GM12891 (cell line): ENCODE measurements around the gene GIGYF2.

ENCODE experiments used
- DNase-seq: peaks from one replicate; pipeline ENCODE4 v3.0.0; 2011; ENCODE audit warnings: low spot score; ENCODE audit not compliant: insufficient read length
- FAIRE-seq: peaks from 2 replicates; lab custom pipeline; 2011; peaks lifted over from hg19 to GRCh38; lab: Jason Lieb, UNC
- PAX5 ChIP-seq: IDR thresholded peaks from 2 replicates; pipeline ENCODE4 v1.6.1; 2011; ENCODE audit warnings: low read length, moderate library complexity, mild to moderate bottlenecking; ENCODE audit not compliant: insufficient read depth, severe bottlenecking
- POLR2A ChIP-seq: IDR thresholded peaks from 2 replicates; pipeline ENCODE4 v1.6.1; 2011; ENCODE audit warnings: low read depth, low read length, control low read depth
- POLR2AphosphoS5 ChIP-seq: IDR thresholded peaks from 2 replicates; pipeline ENCODE4 v1.6.1; 2011; ENCODE audit warnings: low read depth, low read length, control low read depth
- POU2F2 ChIP-seq: IDR thresholded peaks from 2 replicates; pipeline ENCODE4 v1.6.1; 2011; ENCODE audit warnings: low read depth, mild to moderate bottlenecking, control low read depth, low read length, moderate library complexity
- SPI1 ChIP-seq: IDR thresholded peaks from 2 replicates; pipeline ENCODE4 v1.6.1; 2011; ENCODE audit warnings: low read depth, low read length, control low read depth
- TAF1 ChIP-seq: IDR thresholded peaks from 2 replicates; pipeline ENCODE4 v1.6.1; 2011; ENCODE audit warnings: low read depth, low read length, control low read depth

The GIGYF2 gene

DNA sequence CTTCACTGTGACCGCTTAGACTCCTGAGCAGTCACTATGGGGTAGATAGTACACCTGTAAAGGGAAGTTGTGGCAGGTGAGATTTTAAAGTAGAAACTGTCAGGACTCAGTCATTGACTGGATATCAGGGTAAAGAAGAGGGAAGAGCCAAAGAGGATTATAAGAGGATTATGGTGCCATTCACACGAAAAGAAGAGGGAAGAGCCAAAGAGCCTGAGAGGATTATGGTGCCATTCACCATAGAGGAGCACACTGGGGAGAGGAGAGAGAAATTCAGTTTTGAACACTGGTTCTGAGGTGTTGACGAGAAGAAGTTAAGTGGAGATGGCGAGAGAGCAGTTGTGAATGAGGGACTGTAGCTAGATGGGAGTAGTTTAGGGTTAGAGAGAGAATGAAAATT lies 96.1 kb downstream of the GIGYF2 start:
- TF ChIP-seq POU2F2: no peak
- no peak for TF ChIP-seq PAX5
- no peak for TF ChIP-seq TAF1
- TF ChIP-seq POLR2AphosphoS5: no peak
- no peak for TF ChIP-seq POLR2A
- TF ChIP-seq SPI1: no peak
- FAIRE-seq (no peak), DNase-seq (no peak)

- no peak for TF ChIP-seq TAF1
- no peak for TF ChIP-seq POU2F2
- no peak for TF ChIP-seq POLR2AphosphoS5
- TF ChIP-seq POLR2A: no peak
- no peak for TF ChIP-seq SPI1
- TF ChIP-seq PAX5: no peak
- FAIRE-seq (no peak), DNase-seq (no peak)
Measured at GRCh38 chr2:232794981-232795380, 97.8 kb downstream of the GIGYF2 start.

- FAIRE-seq (no peak), DNase-seq (no peak)
- TF ChIP-seq POLR2A (no peak), POLR2AphosphoS5 (no peak), POU2F2 (no peak), TAF1 (no peak), SPI1 (no peak), PAX5 (no peak)
Measured at GRCh38 chr2:232795920-232796319, 98.8 kb downstream of the GIGYF2 start.

DNA sequence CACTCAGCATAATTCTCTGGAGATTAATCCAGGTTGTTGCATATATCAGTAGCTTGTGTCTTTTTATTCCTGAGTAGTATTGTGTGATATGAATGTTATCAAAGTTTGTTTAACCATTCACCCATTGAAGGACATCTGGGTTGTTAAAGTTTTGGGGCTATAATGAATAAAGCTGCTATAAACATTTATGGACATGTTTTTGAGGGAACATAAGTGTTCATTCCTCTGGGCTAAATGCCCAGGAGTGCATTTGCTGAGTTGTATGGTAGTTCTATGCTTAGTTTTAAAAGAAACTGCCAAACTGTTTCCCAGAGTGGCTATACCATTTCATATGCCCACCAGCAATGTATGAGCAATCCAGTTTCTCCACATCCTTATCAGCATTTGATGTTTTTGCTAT lies 101.1 kb downstream of the GIGYF2 start:
- no peak for TF ChIP-seq PAX5
- no peak for TF ChIP-seq SPI1
- no peak for TF ChIP-seq TAF1
- TF ChIP-seq POLR2AphosphoS5: no peak
- TF ChIP-seq POU2F2: no peak
- TF ChIP-seq POLR2A: no peak
- no peak for DNase-seq
- FAIRE-seq: peak; percentile 71

GRCh38 chr2:232800166-232800565 lies 103.0 kb downstream of the GIGYF2 start:
- no peak for FAIRE-seq
- no peak for DNase-seq

DNA sequence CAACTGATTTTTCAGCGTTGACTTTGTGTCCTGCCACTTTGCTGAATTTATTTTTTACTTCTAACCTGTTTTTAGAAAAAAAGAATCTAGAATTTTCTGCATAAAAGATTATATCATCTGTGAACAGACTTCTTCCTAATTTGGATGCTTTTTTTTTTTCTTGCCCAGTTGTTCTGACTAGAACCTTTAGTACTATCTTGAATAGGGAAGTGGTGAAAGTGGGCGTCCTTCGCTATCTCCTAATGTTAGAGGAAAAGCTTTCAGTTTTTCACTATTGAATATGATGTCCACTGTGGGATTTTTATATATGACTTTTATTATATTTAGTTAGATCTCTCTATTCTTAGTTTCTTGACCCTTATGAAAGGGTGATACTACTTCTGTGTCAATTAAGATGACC lies 105.0 kb downstream of the GIGYF2 start:
- no peak for FAIRE-seq
- TF ChIP-seq PAX5: no peak
- TF ChIP-seq POLR2A: no peak
- TF ChIP-seq POLR2AphosphoS5: no peak
- no peak for TF ChIP-seq POU2F2
- TF ChIP-seq TAF1: no peak
- no peak for TF ChIP-seq SPI1
- no peak for DNase-seq

More at GRCh38 chr2:232800166-232800565, 103.0 kb downstream of the GIGYF2 start:
- TF ChIP-seq SPI1 (no peak), PAX5 (no peak), POLR2A (no peak), TAF1 (no peak), POLR2AphosphoS5 (no peak), POU2F2 (no peak)

DNA sequence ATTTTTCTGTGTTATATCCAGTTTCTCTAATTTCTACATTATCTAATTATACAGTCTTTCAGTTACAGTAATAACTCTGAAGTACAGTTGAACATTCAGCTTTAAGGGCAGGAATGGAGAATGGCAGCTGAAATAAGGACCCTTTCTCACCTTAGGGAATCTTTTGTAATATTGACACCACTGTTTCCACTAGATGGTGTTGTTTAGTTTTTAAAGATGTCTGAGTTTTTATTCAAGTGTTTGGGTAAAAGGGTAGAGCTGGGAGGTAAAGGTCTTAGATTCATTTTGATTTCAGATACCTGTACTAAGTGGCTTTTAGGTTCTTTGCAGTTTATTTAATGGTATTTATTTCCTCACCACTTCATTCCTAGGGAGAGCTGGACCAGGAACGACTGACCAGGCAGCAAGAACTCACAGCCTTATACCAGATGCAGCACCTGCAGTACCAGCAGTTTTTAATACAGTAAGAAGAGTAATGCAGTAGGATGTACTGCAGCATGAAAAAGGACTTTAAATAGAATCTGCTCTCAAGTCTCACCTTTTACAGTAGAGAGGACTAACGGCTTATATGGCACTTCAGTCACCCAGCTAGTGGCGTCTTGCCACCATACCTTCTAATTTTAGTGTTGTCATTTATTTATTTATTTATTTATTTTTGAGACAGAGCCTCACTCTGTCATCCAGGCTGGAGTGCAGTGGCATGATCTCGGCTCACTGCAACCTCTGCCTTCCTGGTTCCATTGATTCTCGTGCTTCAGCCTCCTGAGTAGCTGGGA lies 112.4 kb downstream of the GIGYF2 start:
- FAIRE-seq (no peak), DNase-seq (no peak)
- TF ChIP-seq SPI1 (no peak), POLR2A (no peak), POLR2AphosphoS5 (no peak), PAX5 (no peak)

- DNase-seq: no peak
- FAIRE-seq: no peak
- no peak for TF ChIP-seq TAF1
- TF ChIP-seq POLR2AphosphoS5: no peak
- no peak for TF ChIP-seq PAX5
- TF ChIP-seq POLR2A: no peak
- no peak for TF ChIP-seq POU2F2
- no peak for TF ChIP-seq SPI1
Measured at GRCh38 chr2:232810444-232810843, 113.3 kb downstream of the GIGYF2 start.

- TF ChIP-seq POLR2A (no peak), POLR2AphosphoS5 (no peak), TAF1 (no peak), PAX5 (no peak), POU2F2 (no peak), SPI1 (no peak)
- DNase-seq: no peak
- FAIRE-seq: peak; percentile 51
Measured at GRCh38 chr2:232815569-232815968, 118.4 kb downstream of the GIGYF2 start.
